Measurements from ENCODE around the gene NSUN4.
A peak's percentile ranks its signal among the peaks of the same experiment; 100 is the strongest.

NSUN4 gene

GRCh38 chr1:46368791-46369190 is 28.2 kb downstream of the NSUN4 start:
- no peak for DNase-seq

GRCh38 chr1:46369542-46370213 is 29.1 kb downstream of the NSUN4 start:
- DNase-seq: no peak

- no peak for DNase-seq
Measured at GRCh38 chr1:46370214-46370633, 29.6 kb downstream of the NSUN4 start.

- no peak for DNase-seq
Measured at GRCh38 chr1:46372431-46372830, 31.8 kb downstream of the NSUN4 start.

GRCh38 chr1:46379996-46380395 is 39.4 kb downstream of the NSUN4 start:
- DNase-seq: no peak

GRCh38 chr1:46380508-46380907 is 39.9 kb downstream of the NSUN4 start:
- no peak for DNase-seq

- DNase-seq: no peak
Measured at GRCh38 chr1:46393510-46393909, 52.9 kb downstream of the NSUN4 start.

GRCh38 chr1:46394108-46394871 is 53.7 kb downstream of the NSUN4 start, which contains the start of gene FAAH:
Gene FAAH, plus strand, starts transcription at chr1:46394317. Its CDS starts 32 bp downstream, at chr1:46394349.
- DNase-seq: peak; percentile 47

- DNase-seq: no peak
Measured at GRCh38 chr1:46394872-46395465, 54.4 kb downstream of the NSUN4 start.

- DNase-seq: no peak
Measured at GRCh38 chr1:46396441-46397398, 56.1 kb downstream of the NSUN4 start.

GRCh38 chr1:46399307-46399706 is 58.7 kb downstream of the NSUN4 start:
- no peak for DNase-seq

- DNase-seq: no peak
Measured at GRCh38 chr1:46400421-46400820, 59.8 kb downstream of the NSUN4 start.

- no peak for DNase-seq
Measured at GRCh38 chr1:46401154-46401913, 60.7 kb downstream of the NSUN4 start.

GRCh38 chr1:46401964-46402626 is 61.5 kb downstream of the NSUN4 start:
- DNase-seq: no peak

- no peak for DNase-seq
Measured at GRCh38 chr1:46403916-46404315, 63.3 kb downstream of the NSUN4 start.

GRCh38 chr1:46404482-46405196 is 64.0 kb downstream of the NSUN4 start:
- no peak for DNase-seq

- DNase-seq: no peak
Measured at GRCh38 chr1:46405197-46405555, 64.6 kb downstream of the NSUN4 start.

- no peak for DNase-seq
Measured at GRCh38 chr1:46405724-46406123, 65.1 kb downstream of the NSUN4 start.

- DNase-seq: no peak
Measured at GRCh38 chr1:46406881-46407608, 66.4 kb downstream of the NSUN4 start.

- no peak for DNase-seq
Measured at GRCh38 chr1:46407636-46408035, 67.0 kb downstream of the NSUN4 start.
